ENCODE results near the gene ISM1.
A peak's percentile ranks its signal among the peaks of the same experiment; 100 is the strongest.

Gene ISM1

DNA sequence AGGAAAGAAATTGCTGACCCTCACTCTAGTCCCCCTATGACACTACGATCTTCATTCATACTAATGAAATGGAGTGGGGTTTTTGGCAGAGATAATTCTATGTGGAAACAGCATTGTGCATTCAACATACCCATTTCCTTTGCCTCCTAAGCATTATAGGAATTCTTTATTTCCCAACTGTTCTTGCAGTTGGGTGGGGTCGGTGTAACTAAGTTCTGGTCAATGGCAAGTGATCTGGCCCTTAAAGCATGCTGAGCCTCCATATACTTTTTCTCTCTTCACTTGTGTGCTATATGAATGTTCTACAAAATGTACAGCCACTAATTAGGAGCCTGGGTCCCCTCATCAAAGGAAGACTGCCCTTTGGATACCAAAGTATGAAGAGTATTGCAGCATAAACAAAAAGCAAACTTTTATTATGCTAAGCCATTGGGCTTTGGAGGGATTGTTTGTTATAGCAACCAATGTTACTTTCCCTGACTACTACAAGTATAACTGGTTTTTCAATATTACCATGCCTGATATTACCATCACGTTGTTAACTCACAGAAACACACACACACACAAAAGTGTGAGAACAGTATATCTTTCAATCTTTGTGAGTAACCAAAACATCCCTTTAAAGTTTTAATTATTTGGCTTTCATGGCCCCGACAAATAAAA, 9.0 kb upstream of the ISM1 start:
- peaks cover 16% of the 10 kb centered on the region for H3K27me3 Mint-ChIP-seq
- intact Hi-C loops (cut with micrococcal nuclease) = no loop called here

DNA sequence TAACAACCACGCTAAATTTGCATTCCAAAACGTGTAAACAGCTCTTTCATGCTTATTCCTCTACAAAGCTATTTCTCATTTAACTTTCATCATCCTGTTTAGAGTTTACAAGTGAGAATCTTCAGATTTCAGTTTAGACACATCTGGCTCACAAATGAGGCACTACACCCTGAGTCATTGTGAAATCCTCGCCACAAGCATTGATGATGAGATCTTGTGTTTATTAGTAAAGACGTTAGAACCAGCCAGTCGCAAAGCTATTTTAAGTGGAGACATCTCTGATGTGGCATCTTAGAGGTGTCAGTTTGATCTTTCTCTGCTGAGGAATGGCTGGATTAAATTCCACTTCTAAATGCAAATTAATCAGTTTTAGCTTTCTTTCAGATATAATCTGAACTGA, 8.3 kb upstream of the ISM1 start:
- H3K4me1 Mint-ChIP-seq (ENCODE audit: low read depth) = no peaks in the 10 kb centered on the region
- H3K9me3 Mint-ChIP-seq = no peaks in the 10 kb centered on the region
- peaks cover 18% of the 10 kb centered on the region for H3K27me3 Mint-ChIP-seq
- no peaks in the 10 kb centered on the region for H3K36me3 Mint-ChIP-seq (ENCODE audit: low read depth)
- H3K4me3 Mint-ChIP-seq = no peak overlapping the region
- no peak overlapping the region for H3K27ac Mint-ChIP-seq
- intact Hi-C loops (cut with micrococcal nuclease) = no loop called here

More for the DNA sequence above, 9.0 kb upstream of the ISM1 start:
- no peaks in the 10 kb centered on the region for H3K4me1 Mint-ChIP-seq (ENCODE audit: low read depth)
- H3K36me3 Mint-ChIP-seq (ENCODE audit: low read depth) = no peaks in the 10 kb centered on the region
- no peaks in the 10 kb centered on the region for H3K9me3 Mint-ChIP-seq
- H3K27ac Mint-ChIP-seq = no peak overlapping the region
- H3K4me3 Mint-ChIP-seq = no peak overlapping the region

DNA sequence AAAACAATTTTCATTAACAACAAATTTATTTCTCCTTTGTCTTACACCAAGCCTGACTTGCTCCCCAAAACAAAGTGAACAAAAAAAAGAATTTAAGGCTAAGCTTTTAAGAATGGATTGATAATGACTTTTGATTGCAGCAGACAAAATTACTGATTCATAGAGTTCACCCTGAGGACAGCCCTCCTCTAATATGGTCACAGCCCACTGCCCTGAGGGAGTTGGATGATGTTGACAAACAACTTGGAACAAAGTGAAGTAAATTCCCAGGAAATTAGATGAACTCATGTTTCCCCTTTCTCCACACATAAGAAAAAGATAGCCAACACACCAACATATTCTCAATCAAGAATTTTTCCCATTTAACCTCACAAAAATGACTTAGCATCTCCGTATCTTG, 7.7 kb upstream of the ISM1 start:
- Mint-ChIP-seq H3K27ac (no peak overlapping the region), H3K4me3 (no peak overlapping the region), H3K9me3 (no peaks in the 10 kb centered on the region), H3K4me1 (ENCODE audit: low read depth) (no peaks in the 10 kb centered on the region), H3K27me3 (peaks cover 23% of the 10 kb centered on the region), H3K36me3 (ENCODE audit: low read depth) (no peaks in the 10 kb centered on the region)
- intact Hi-C loops (cut with micrococcal nuclease) = no loop called here

DNA sequence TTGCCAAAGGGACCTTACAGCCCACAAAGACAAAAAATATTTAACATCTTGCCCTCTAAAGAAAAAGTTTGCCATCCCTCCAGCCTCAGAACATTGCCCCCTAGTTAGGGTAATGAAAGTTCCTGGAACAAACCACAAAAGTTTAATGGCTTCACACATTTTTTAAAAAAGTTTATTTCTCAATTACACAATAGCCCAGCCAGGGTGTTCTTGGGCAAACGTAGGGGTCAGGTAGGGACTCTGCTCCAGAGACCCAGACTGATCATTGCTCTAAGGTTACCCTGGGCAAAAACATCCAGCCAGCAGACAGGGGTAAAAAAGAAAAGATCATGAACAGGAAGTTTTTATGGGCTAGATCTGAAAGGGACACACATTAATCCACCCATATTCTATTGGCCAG, 4.5 kb upstream of the ISM1 start:
- Mint-ChIP-seq H3K4me1 (ENCODE audit: low read depth) (peaks cover 11% of the 10 kb centered on the region), H3K27me3 (peaks cover 50% of the 10 kb centered on the region), H3K27ac (no peak overlapping the region), H3K36me3 (ENCODE audit: low read depth) (no peaks in the 10 kb centered on the region), H3K4me3 (no peak overlapping the region), H3K9me3 (no peaks in the 10 kb centered on the region)
- intact Hi-C loops (cut with micrococcal nuclease) = no loop called here

DNA sequence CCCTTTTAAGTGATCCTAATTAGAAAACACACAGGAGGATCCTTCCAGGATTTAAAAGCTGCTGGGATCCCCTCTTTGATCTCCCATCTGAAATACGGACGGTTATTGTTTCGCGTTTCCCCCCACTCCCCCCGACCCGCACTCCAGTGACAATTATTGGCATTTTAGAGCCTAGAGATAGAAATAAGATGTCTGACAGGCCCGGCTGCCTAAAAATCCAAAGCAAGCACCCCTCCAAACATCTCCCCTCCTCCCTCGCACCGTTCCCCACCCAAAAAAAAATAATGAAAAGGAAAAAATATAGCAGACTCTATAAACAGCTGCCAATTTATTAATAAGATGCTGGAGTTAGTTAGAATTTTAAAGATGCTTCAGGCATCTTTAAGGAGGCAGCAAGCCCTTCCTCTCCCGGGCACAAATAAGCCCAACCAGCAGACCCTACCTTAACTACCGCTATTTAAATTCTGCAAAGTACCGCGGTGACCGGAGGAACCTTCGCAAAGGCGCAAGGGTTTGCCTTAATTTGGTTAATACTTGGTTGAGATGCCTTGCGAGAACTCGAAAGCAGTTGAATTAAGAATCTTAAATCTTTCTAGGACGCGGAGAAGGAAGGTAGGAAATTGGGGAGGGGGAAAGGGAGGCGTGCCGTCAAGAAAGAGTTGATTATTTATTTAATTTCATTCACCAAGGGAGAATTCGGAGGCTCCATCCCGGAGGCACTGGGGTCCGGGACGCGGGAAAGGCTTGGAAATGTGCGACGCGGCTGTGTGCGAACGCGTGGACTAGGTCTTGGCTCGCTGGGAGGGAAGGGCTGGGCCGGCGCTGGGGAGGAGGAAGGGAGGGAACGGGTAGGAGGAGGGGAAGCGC, 1.5 kb upstream of the ISM1 start:
- intact Hi-C loops (cut with micrococcal nuclease) = no loop called here
- peaks cover 15% of the 10 kb centered on the region for H3K4me1 Mint-ChIP-seq (ENCODE audit: low read depth)
- H3K27ac Mint-ChIP-seq = no peak overlapping the region
- no peak overlapping the region for H3K4me3 Mint-ChIP-seq
- H3K9me3 Mint-ChIP-seq = no peaks in the 10 kb centered on the region
- H3K27me3 Mint-ChIP-seq = peaks cover 69% of the 10 kb centered on the region
- H3K36me3 Mint-ChIP-seq (ENCODE audit: low read depth) = no peaks in the 10 kb centered on the region

DNA sequence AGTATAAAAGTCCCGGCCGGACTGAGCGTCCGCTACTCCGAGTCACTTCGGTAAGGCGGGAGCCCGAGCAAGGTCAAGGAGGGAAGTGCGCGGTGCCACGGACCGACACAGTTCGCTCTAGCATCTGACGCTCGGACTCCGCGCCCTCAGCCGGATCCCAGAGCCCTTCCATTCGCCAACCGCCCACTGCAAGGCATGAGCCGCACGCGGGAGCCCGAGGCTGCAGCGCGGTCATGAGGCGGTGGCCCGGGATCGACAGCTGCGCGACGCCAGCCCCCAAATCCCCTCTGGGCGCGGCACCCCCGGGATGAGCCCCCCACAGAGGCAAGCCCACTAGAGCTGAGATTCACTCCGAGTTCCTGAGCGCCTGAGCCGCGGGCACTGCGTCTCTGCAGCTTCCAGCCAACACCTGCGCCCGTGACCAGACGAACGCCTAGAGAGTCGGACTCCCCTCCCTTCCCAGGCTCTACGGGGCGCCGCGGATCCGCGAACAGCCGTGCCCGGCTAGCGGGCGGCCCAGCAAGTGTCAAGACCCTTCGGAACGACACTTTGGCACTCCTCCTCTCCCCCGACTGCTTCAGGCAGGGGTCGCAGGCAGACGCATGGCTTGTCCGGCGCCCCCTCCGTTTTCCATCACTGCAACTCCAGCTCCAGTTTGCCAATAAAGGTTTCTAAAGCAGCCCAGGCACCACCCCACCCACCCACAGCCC, 725 bp upstream of the ISM1 start:
- Mint-ChIP-seq H3K4me1 (ENCODE audit: low read depth) (peaks cover 15% of the 10 kb centered on the region), H3K9me3 (no peaks in the 10 kb centered on the region), H3K36me3 (ENCODE audit: low read depth) (no peaks in the 10 kb centered on the region), H3K27me3 (peaks cover 71% of the 10 kb centered on the region), H3K4me3 (peak overlapping the region; percentile 39), H3K27ac (no peak overlapping the region)
- intact Hi-C loops (cut with micrococcal nuclease) = no loop called here

DNA sequence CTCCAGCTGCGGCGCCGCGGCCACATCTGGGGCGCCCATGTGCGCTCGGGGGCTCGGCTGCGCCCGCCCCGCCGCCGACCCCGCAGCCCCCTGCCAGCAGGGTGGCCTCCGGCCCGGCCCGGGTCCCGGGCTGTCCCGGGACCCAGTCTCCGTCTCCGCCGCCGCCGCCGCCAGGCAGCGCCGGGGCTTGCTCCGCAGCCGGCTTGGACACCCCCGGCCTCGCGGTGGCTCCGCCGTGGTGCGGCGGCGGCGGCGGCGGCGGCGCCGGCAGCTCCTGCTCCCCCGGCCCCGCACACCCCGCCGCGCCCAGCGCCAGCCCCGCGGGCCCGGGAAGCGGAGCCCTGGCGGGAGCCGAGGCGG, 219 bp downstream of the ISM1 start:
- intact Hi-C loops (cut with micrococcal nuclease) = no loop called here
- Mint-ChIP-seq H3K4me1 (ENCODE audit: low read depth) (peaks cover 15% of the 10 kb centered on the region), H3K9me3 (no peaks in the 10 kb centered on the region), H3K4me3 (no peak overlapping the region), H3K27me3 (peaks cover 68% of the 10 kb centered on the region), H3K27ac (no peak overlapping the region), H3K36me3 (ENCODE audit: low read depth) (no peaks in the 10 kb centered on the region)

DNA sequence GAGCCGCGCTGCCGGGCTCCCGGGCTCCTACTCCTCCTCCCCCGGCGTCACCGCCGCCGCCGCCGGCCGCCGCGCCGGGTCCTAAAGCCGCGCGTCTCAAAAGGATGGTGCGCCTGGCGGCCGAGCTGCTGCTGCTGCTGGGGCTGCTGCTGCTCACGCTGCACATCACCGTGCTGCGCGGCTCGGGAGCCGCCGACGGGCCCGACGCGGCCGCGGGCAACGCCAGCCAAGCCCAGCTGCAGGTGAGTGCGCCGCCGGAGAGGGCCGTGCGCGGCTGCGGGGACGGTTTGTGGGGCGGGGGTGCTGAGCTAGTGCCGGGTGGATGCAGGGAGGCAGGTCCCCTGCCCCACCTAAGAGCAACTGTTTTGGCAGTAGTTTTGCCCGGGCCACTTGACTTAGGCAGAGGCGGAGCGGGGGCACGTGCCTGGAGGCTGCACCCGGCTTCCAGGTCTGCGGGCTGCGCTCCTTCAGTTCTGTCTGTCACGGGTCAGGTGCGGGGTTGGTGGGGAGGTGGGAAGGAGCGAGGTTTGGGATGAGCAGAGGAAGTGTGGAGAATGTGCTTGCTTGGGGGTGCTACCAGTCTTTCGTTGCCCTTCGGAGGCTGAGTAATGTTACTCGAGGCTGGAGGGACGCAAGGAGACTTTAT, 722 bp downstream of the ISM1 start:
- H3K9me3 Mint-ChIP-seq = no peaks in the 10 kb centered on the region
- H3K4me3 Mint-ChIP-seq = no peak overlapping the region
- peaks cover 63% of the 10 kb centered on the region for H3K27me3 Mint-ChIP-seq
- no peaks in the 10 kb centered on the region for H3K36me3 Mint-ChIP-seq (ENCODE audit: low read depth)
- intact Hi-C loops (cut with micrococcal nuclease) = no loop called here
- no peak overlapping the region for H3K27ac Mint-ChIP-seq
- H3K4me1 Mint-ChIP-seq (ENCODE audit: low read depth) = peaks cover 15% of the 10 kb centered on the region

DNA sequence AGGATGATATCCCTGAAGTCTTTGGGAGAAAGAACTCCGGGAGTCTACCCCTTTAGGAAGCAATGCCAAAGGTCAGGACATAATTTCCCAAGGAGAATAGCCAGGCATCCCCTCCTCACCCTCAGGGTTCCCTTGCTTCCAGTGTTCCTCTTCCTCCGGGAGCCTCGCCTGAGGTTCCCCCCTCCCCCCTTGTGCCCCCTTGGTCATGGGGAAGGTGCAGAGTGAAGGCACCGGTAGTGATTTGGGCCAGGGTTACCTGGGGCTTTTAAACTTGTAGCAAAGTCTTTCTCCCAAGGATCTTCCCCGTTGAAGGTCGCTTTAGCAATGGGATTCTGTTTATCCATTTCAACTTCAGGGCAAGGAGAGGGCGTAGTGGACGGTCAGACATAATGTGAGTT, 1.2 kb downstream of the ISM1 start:
- Mint-ChIP-seq H3K4me3 (no peak overlapping the region), H3K27me3 (peaks cover 64% of the 10 kb centered on the region), H3K4me1 (ENCODE audit: low read depth) (peaks cover 15% of the 10 kb centered on the region), H3K27ac (no peak overlapping the region), H3K36me3 (ENCODE audit: low read depth) (no peaks in the 10 kb centered on the region), H3K9me3 (no peaks in the 10 kb centered on the region)
- intact Hi-C loops (cut with micrococcal nuclease) = no loop called here

DNA sequence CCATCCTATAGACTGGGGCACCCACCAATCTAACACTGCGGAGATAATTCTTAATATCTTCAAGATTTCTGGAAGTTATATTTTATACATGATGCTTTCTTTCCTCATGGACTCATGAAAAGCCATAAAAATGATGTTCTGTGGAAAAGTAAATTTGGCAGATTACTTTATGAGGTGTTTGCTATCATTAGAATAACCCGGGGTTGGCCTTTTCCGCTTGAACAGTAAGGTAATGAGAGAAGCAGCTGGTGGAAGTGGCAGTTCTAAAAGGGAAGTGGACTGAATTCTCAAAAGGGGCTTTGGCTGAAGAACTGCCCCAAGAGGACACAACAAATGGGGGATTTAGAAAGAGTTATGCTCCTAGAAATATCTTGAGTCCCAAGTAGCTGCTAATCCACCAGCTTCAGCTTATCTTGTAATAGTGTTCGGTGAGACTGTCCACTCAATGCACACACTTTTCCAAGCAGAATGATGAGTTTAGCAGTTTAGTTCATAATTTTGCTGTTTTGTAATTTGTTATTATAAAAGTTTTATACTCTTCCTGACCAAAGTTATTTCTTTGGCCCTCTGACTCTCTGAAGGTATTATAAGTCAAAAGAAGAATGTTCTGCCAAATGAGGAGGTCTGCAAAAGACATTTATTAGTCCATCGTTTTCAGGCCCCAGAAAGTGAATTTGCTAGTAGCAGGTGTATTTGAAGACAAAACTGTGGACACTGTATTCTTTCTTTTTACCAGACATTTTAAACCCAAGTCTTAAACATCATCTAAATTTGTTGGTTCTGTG, 2.9 kb downstream of the ISM1 start:
- intact Hi-C loops (cut with micrococcal nuclease) = no loop called here
- Mint-ChIP-seq H3K27me3 (peaks cover 53% of the 10 kb centered on the region), H3K36me3 (ENCODE audit: low read depth) (no peaks in the 10 kb centered on the region), H3K9me3 (no peaks in the 10 kb centered on the region), H3K4me3 (no peak overlapping the region), H3K4me1 (ENCODE audit: low read depth) (peaks cover 15% of the 10 kb centered on the region), H3K27ac (no peak overlapping the region)

DNA sequence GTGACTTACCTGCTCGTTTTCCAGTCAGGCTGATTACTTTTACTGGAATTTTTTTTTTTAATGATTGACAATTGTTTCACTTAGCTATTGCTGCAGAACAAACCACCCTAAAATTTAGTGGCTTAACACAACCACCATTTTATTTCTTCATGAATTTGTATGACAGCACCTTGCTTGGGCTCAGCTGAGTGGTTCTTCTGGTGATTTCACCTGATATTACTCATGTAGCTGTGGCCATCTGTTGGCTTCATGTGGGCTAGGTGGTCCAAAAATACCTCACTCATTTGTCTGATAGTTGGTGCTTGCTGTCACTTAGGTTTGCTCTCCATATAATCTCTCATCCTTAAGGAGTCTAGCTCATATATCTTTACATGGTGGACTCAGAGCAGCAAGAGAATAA, 5.3 kb downstream of the ISM1 start:
- Mint-ChIP-seq H3K9me3 (no peaks in the 10 kb centered on the region), H3K36me3 (ENCODE audit: low read depth) (no peaks in the 10 kb centered on the region), H3K27ac (no peak overlapping the region), H3K27me3 (peaks cover 32% of the 10 kb centered on the region), H3K4me3 (no peak overlapping the region), H3K4me1 (ENCODE audit: low read depth) (peaks cover 4% of the 10 kb centered on the region)
- intact Hi-C loops (cut with micrococcal nuclease) = no loop called here

DNA sequence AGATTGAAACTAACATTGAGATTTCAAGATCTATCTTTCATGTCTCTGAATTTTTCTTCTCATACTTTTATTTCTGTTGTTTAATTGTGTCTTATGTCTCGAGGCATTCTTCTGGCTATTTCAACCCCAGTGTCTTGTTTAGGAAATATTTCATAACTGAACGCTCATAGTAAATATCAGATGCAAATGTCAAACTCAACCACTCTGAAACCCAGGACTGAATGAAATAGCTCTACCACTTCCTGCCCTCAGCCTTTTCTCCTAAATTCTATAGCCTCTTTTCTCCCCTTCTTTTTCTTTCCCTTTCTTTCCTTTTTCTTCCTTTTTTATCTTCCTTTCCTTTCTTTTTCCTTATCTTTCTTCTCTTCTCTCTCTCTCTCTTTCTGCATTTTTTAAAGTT, 7.7 kb downstream of the ISM1 start:
- no peaks in the 10 kb centered on the region for H3K4me1 Mint-ChIP-seq (ENCODE audit: low read depth)
- H3K9me3 Mint-ChIP-seq = no peaks in the 10 kb centered on the region
- H3K27ac Mint-ChIP-seq = no peak overlapping the region
- H3K4me3 Mint-ChIP-seq = no peak overlapping the region
- no peaks in the 10 kb centered on the region for H3K36me3 Mint-ChIP-seq (ENCODE audit: low read depth)
- intact Hi-C loops (cut with micrococcal nuclease) = no loop called here
- H3K27me3 Mint-ChIP-seq = peaks cover 12% of the 10 kb centered on the region

DNA sequence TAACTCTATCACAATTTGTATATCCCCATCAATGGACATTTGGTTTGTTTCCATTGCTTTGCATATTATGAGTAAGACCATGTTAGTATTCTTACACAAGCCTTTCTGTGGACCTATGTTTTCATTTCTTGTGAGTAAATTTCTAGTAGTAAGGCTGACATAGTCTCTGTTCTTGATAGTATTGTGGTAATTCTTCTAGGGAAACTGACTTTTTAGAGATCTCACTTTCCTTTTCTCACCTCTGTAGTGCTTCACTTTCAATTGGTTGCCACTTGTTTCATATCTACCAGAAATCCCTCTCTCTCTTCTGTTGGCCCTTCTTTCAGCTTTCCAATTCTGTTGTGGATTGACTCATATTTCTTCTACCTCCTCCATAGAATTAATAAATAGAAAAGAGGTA, 8.5 kb downstream of the ISM1 start:
- H3K4me1 Mint-ChIP-seq (ENCODE audit: low read depth) = no peaks in the 10 kb centered on the region
- intact Hi-C loops (cut with micrococcal nuclease) = no loop called here
- no peak overlapping the region for H3K4me3 Mint-ChIP-seq
- H3K36me3 Mint-ChIP-seq (ENCODE audit: low read depth) = no peaks in the 10 kb centered on the region
- peaks cover 6% of the 10 kb centered on the region for H3K27me3 Mint-ChIP-seq
- H3K27ac Mint-ChIP-seq = no peak overlapping the region
- H3K9me3 Mint-ChIP-seq = no peaks in the 10 kb centered on the region
